Left ventricle myocardium inferior (tissue), 1 donor: Measurements from ENCODE around the gene FRAS1. TPM values are rescaled to one million over a fixed set of nuclear protein-coding genes. Genes with fewer than 3 reads are reported as not detected.
"Not testable (repeated sequence)": the region's sequence is repeated elsewhere in the genome, so short reads cannot be mapped to it uniquely, and the experiment has no call there.

Source experiments
- DNase-seq: peaks from one replicate; pipeline ENCODE4 v3.0.0-alpha.2; 2020
- H3K27ac ChIP-seq: fragments of 200-600 bp; replicated peaks from 2 replicates; pipeline ENCODE4 v1.8.0; 2021
- H3K27me3 ChIP-seq: fragments of 200-600 bp; 2 replicates; pipeline ENCODE4 v1.8.0; 2021; ENCODE audit warnings: low read depth
- H3K36me3 ChIP-seq: fragments of 200-600 bp; 2 replicates; pipeline ENCODE4 v1.8.0; 2021
- H3K4me1 ChIP-seq: fragments of 200-600 bp; 2 replicates; pipeline ENCODE4 v1.8.0; 2021
- H3K4me3 ChIP-seq: fragments of 200-600 bp; 2 replicates; pipeline ENCODE4 v1.8.0; 2021; ENCODE audit warnings: mild to moderate bottlenecking, moderate library complexity
- H3K9me3 ChIP-seq: fragments of 200-600 bp; replicated peaks from 2 replicates; pipeline ENCODE4 v1.8.0; 2021
- intact Hi-C: fragments of 100-400 bp; cut with micrococcal nuclease; formaldehyde crosslinking; loops from one replicate; pipeline ENCODE4 v1.11.0; 2022
- total RNA-seq: library from RNA; stranded (reverse); fragmentation: NEBNext Ultra II Directional; extraction: Animal tissue kit (Norgen Biotek cat#: 25700); gene quantifications from one replicate; pipeline ENCODE4 v1.2.1, GENCODE V29; 2021
- TF ChIP-seq, protein P1 (sequence below): fragments of 200-600 bp; IDR thresholded peaks from 2 replicates; pipeline ENCODE4 v1.8.0; 2021; ENCODE audit warnings: antibody characterized with exemption, mild to moderate bottlenecking, borderline replicate concordance
- donor health status: DM: no; HTN: yes; CAD: no; lungs with severe emphysema.

Gene FRAS1
- total RNA-seq, 1 donor from 2014 or later = 1.4 TPM

- H3K27ac ChIP-seq = no peak overlapping the region
- H3K9me3 ChIP-seq = no peaks in the 10 kb centered on the region
- intact Hi-C loops = no loop called here
- DNase-seq = no peak
- no peak overlapping the region for H3K4me3 ChIP-seq
- peaks cover 5% of the 10 kb centered on the region for H3K4me1 ChIP-seq
- no peaks in the 10 kb centered on the region for H3K27me3 ChIP-seq
- no peaks in the 10 kb centered on the region for H3K36me3 ChIP-seq
- TF ChIP-seq, protein P1, sequence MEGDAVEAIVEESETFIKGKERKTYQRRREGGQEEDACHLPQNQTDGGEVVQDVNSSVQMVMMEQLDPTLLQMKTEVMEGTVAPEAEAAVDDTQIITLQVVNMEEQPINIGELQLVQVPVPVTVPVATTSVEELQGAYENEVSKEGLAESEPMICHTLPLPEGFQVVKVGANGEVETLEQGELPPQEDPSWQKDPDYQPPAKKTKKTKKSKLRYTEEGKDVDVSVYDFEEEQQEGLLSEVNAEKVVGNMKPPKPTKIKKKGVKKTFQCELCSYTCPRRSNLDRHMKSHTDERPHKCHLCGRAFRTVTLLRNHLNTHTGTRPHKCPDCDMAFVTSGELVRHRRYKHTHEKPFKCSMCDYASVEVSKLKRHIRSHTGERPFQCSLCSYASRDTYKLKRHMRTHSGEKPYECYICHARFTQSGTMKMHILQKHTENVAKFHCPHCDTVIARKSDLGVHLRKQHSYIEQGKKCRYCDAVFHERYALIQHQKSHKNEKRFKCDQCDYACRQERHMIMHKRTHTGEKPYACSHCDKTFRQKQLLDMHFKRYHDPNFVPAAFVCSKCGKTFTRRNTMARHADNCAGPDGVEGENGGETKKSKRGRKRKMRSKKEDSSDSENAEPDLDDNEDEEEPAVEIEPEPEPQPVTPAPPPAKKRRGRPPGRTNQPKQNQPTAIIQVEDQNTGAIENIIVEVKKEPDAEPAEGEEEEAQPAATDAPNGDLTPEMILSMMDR = no peak
These were observed 22.8 kb downstream of the FRAS1 start for GRCh38 chr4:78079726-78080430.

- Histone ChIP-seq H3K36me3 (no peaks in the 10 kb centered on the region), H3K27ac (no peak overlapping the region), H3K4me1 (peaks cover 5% of the 10 kb centered on the region), H3K27me3 (no peaks in the 10 kb centered on the region), H3K4me3 (no peak overlapping the region), H3K9me3 (no peaks in the 10 kb centered on the region)
- intact Hi-C loops = no loop called here
- no peak for DNase-seq
- TF ChIP-seq, protein P1 = no peak
These were observed 24.4 kb downstream of the FRAS1 start for GRCh38 chr4:78081541-78081940.

GRCh38 chr4:78083035-78083434 is 25.9 kb downstream of the FRAS1 start:
- Histone ChIP-seq H3K27me3 (no peaks in the 10 kb centered on the region), H3K27ac (no peak overlapping the region), H3K4me3 (no peak overlapping the region), H3K4me1 (peaks cover 5% of the 10 kb centered on the region), H3K36me3 (no peaks in the 10 kb centered on the region), H3K9me3 (no peaks in the 10 kb centered on the region)
- intact Hi-C loops = no loop called here
- no peak for DNase-seq
- TF ChIP-seq, protein P1 = no peak

DNA sequence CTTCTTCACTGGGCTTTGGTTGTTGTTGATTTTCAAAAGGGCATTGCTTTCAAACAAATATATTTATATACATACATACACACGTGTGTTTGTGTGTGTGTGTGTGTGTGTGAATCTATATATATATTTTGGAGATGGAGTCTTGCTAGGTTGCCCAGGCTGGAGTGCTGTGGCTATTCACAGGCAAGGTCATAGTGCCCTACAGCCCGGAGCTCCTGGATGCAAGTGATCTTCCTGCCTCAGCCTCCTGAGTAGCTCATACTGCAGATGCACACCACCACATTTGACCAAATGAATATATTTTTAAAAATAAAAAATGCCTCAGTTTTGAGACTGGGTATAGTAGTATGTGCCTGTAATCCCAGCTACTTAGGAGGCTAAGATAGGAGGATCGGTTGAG is 34.4 kb downstream of the FRAS1 start:
- Histone ChIP-seq H3K9me3 (no peaks in the 10 kb centered on the region), H3K4me1 (no peaks in the 10 kb centered on the region), H3K4me3 (no peak overlapping the region), H3K27ac (no peak overlapping the region), H3K36me3 (no peaks in the 10 kb centered on the region), H3K27me3 (no peaks in the 10 kb centered on the region)
- no peak for DNase-seq
- TF ChIP-seq, protein P1 = no peak
- intact Hi-C loops = no loop called here

DNA sequence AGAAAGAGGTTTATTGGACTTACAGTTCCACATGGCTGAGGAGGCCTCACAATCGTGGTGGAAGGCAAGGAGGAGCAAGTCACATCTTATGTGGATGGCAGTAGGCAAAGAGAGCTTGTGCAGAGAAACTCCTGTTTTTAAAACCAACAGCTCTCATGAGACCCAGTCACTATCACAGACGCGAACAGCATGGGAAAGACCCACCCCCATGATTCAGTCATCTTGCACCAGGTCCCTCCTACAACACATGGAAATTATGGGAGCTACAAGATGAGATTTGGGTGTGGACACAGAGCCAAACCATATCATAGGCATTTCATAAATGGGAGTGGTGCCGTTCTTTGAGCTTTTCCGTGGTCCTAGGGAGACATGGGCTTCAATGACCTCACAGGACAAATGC is 35.2 kb downstream of the FRAS1 start:
- DNase-seq, intact Hi-C loops, H3K4me3 ChIP-seq, H3K9me3 ChIP-seq, H3K4me1 ChIP-seq, H3K36me3 ChIP-seq, H3K27ac ChIP-seq, H3K27me3 ChIP-seq: not testable (repeated sequence)

GRCh38 chr4:78092850-78093249 is 35.7 kb downstream of the FRAS1 start:
- intact Hi-C loops = no loop called here
- no peaks in the 10 kb centered on the region for H3K4me1 ChIP-seq
- no peaks in the 10 kb centered on the region for H3K9me3 ChIP-seq
- H3K27ac ChIP-seq = no peak overlapping the region
- H3K36me3 ChIP-seq = no peaks in the 10 kb centered on the region
- no peak overlapping the region for H3K4me3 ChIP-seq
- no peak for DNase-seq
- TF ChIP-seq, protein P1 = no peak
- no peaks in the 10 kb centered on the region for H3K27me3 ChIP-seq
